GM19452 (cell line): Measurements from ENCODE around the gene RBM34.
A peak's percentile ranks its signal among the peaks of the same experiment; 100 is the strongest.
"Not testable (repeated sequence)": the region's sequence is repeated elsewhere in the genome, so short reads cannot be mapped to it uniquely, and the experiment has no call there.

Experiments
- ATAC-seq: cut with Tn5 transposase; IDR thresholded peaks from one replicate; pipeline ENCODE4 v1.9.1; 2021; ENCODE audit not compliant: unreplicated experiment

Gene RBM34

DNA sequence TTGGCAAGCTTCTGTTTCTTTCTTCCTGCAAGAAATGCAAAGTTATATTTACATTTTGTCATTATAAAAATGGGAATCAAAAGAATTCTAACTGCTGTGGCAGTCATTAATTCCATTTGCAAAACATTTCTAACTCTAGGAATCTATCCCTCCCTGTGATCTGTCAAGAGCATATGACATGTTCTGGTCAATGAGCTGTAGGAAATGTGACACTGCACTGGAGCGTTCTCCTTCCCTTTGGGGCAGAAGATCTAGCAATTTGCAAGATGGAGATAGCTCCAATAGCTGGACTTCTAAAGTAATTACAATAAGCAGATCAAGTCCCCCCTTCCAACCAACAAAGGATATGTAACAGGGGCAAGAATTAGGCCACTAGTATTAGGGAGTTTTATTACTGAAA is 38.7 kb downstream of the RBM34 start:
- ATAC-seq, result no peak

- ATAC-seq, result no peak
Observed at GRCh38 chr1:235113183-235113917, 47.7 kb downstream of the RBM34 start.

DNA sequence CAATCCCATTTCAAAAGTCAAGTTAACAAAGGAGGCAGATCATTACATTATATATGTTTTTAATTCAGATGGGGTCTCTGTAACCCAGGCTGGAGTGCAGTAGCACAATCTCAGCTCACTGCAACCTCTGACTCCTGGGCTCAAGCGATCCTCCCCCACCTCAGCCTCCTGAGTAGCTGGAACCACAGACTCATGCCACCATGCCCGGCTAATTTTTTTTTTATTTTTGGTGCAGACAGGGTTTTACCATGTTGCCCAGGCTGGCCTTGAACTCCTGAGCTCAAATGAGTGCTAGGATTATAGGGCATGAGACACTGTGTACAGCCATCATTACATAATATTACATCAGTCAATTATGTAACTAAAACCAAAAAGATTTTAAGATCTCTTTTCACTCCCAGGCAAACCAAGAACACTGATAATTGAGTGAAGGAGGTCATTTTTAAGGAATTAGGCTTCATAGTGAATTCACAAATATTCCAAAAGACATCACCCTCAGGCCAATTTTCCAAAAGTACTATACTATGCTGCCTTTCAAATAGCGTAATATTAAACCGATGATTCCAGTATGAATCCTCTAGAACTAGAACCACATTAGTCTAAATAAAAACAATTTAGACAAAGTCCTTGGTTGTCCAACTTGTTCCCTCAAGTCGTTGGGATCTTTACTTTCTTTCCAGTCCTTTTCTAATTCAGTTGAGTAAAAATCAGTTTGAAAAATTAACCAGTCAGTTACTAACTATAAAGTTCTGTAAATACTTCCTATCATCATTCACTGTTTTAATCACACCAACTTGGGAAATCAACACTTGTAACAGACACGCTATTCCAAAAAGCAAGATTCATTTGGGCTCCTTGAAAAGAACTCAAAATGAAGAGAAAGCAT is 48.5 kb downstream of the RBM34 start:
- ATAC-seq, result no peak

DNA sequence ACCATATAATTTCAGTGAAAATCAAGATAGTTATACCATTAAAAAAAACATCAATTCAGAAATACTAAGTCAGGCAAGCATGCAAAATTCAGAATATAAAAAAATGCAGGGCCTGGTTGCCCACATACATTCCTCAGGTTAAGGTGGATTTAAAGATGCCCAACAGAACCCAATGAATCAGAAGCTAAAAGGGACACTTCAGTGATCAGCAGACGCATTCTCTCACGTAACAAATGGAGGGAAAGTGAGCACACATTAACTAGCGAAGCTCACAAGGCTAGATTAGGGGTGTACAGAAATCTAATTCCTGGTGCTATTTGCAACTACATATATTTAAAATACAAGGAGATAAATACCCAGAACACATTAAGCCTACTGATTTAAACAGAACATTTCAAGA is 49.9 kb downstream of the RBM34 start:
- no peak for ATAC-seq

GRCh38 chr1:235108876-235109275 is 52.2 kb downstream of the RBM34 start:
- ATAC-seq, result no peak

DNA sequence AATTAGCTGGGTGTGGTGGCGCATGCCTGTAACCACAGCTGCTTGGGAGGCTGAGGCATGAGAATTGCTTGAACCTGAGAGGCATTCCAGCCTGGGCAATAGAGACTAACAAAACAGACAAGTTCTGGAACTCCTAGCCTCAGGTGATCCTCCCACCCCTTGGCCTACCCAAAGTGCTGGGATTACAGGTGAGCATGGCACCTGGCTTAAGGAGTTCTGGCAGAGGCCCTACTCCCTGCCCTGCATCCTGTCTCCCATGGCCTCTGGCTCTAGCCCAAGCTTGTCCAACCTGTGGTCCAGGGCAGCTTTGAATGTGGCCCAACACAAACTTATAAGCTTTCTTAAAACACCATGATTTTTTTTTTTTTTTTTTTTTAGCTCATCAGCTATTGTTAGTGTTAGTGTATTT is 52.9 kb downstream of the RBM34 start:
- no peak for ATAC-seq

- ATAC-seq, result no peak
Observed at GRCh38 chr1:235107368-235108184, 53.5 kb downstream of the RBM34 start.

DNA sequence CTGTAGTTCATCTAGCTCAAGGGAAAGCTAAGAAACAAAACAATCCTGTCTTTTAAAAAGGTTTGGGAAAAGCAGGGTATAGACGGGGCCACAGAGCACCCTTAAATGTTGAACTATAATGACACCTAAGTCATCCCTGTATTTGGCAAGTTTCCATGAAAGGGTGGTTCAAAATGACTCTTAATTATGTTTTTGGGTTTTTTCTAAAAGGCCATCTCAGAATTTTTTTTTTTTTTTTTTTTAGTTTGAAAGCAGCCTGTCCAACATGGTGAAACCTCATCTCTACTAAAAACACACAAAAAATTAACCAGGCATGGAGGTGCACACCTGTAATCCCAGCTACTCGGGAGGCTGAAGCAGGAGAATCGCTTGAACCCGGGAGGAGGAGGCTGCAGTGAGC is 54.6 kb downstream of the RBM34 start:
- no peak for ATAC-seq

- peak; percentile 81 for ATAC-seq
Observed at GRCh38 chr1:235105051-235106043, 55.7 kb downstream of the RBM34 start.

DNA sequence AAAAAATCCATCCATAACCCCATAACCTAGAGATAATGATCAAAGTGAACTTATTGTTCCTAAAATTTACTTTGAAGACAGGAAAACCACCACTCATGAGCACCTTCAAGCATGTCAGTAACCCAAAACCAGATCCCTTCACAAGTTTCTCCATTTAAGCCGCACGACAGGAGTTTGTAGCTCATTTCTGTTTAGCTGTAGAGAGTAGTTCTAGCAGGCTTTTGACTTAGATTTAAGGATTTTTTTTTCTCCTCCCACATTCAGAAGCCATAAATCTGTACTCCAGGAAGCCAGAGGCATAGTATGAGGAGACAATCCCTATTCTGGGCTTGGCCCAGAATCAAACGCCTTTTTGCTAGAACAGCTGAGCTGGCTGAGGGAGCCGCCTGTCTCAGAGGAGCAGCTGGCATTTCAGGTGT is 58.0 kb downstream of the RBM34 start:
- no peak for ATAC-seq

DNA sequence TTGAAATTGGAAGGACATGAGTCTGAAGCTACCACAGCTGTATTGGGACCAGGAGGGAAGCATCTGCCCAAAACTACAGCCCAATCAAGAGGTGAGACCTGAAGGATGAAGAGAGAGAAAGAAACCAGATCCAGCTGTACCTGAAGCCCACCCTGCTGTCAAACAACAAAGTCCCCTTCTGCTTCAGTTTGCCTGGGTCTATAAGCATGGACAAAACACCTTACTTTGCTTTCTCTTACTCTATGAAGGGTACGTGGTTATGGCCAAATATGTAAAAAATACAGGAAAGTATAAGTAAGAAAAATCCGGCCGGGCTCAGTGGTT is 58.8 kb downstream of the RBM34 start:
- no peak for ATAC-seq

- no peak for ATAC-seq
Observed at GRCh38 chr1:235101558-235102258, 59.3 kb downstream of the RBM34 start.

GRCh38 chr1:235100194-235100772 is 60.8 kb downstream of the RBM34 start:
- no peak for ATAC-seq

- no peak for ATAC-seq
Observed at GRCh38 chr1:235098991-235099390, 62.1 kb downstream of the RBM34 start.

- no peak for ATAC-seq
Observed at GRCh38 chr1:235098547-235098946, 62.5 kb downstream of the RBM34 start.

DNA sequence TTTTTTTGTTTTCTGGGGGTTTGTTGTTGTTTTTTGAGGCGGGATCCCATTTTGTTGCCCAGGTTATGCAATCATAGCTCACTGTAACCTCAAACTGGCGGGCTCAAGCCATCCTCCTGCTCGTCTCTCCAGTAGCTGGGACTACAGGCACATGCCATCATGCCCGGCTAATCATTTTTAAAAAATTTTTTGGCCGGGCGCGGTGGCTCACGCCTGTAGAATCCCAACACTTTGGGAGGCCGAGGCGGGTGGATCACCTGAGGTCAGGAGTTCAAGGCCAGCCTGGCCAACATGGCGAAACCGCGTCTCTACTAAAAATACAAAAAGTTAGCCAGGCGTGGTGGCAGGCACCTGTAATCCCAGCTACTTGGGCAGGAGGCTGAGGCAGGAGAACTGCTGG is 63.5 kb downstream of the RBM34 start:
- not testable (repeated sequence) for ATAC-seq

DNA sequence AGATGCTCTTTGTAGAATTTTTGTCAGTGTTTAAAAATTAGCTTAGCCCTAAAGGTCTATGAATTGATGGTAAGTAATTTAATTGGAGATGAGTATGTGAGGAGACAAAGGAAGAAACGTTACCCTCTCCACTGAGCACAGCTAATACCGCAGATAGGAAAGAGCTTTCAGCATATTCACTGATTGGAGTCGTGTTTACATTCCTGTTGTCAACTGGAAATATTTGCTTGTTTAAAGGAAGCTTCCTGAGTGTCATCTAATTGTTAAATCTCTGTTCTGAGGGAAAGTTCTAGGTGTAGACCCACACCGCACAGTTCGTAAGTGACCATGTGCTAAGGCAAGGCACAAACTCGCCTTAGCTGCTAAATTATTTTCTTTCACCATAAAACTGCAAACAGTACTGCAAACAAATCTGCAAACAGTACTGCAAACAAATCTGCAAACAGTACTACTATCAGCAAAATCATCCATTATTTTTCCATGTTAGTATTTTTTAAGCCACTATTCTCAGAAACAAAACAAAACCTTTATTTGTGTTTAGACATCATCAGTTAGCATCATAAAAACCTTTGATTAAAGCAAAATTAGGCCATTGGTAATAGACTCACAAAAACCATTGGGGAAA is 65.0 kb downstream of the RBM34 start:
- no peak for ATAC-seq

DNA sequence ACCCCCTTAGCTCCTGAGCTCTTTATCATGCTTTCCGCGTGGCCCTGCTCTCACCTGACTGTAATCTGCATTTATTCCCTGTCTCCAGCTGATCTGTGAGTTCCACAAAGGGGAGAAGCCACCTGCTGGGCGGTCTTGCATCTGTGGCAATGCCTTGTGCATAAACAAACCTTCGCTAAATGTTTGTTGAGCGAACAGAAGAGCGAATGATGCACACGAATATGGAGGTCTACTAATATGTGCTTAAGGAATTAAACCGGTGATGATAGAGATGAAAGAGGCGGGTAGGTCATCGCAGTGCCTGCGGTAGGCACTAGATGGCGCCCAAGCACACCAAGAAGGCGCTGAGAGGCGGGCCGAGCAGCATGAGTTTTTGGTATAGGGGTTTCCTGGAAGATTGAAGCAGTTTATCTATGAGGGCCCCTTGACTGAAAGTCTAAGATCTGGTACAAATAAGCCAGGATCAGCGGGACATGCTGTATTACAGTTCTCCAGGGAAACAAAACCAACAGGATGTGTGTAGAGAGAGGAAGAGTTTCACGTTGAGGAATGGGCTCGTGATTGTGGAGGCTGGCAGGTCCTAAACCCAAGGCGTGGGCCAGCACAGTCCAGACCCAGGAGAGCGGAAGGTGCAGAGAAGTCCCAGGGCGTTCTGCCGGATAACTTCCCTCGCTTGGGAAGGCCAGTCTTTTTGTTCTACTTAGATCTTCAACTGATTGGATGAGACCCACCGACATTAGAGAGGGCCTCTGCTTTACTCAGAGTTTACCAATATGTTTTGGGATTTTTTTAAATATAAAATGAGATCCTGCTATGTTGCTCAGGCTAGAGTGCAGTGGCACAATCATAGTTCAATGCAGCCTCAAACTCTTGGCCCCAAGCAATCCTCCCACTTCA is 67.1 kb downstream of the RBM34 start:
- peak; percentile 72 for ATAC-seq
